IMR-90 (cell line): ENCODE data around the gene LRRC40. TPM values are rescaled to one million over a fixed set of nuclear protein-coding genes. Genes with fewer than 3 reads are reported as not detected.

Experiments
- ATAC-seq: fragments of 200-7000 bp; cut with Tn5 transposase; 2 replicates; pipeline ENCODE4 v1.9.1; 2020; ENCODE audit warnings: low read depth, mild to moderate bottlenecking, moderate library complexity
- BruUV-seq: library from RNA; stranded (reverse); fragments of 400-500 nt; replicated peaks from 2 replicates; lab custom pipeline; 2021; lab: Mats Ljungman, UMichigan
- CTCF ChIA-PET: fragments of 300-600 bp; formaldehyde crosslinking; extraction: SDS; loops from one replicate; lab custom pipeline; 2021; ENCODE audit warnings: antibody characterized with exemption; lab: Yijun Ruan, JAX
- POLR2A ChIA-PET: fragments of 300-600 bp; sonication (Branson Sonifier 250); formaldehyde crosslinking; loops from one replicate; lab custom pipeline; 2022; ENCODE audit warnings: antibody characterized with exemption; ENCODE audit not compliant: unreplicated experiment; lab: Charles Lee
- DNase-seq: peaks from one replicate; pipeline ENCODE4 v3.0.0; 2013
- H2AFZ ChIP-seq: replicated peaks from 2 replicates; pipeline ENCODE3; 2013; ENCODE audit warnings: low read length, mild to moderate bottlenecking; ENCODE audit not compliant: poor library complexity
- H2AK5ac ChIP-seq: 2 replicates; pipeline ENCODE4 v1.6.1; 2013; ENCODE audit warnings: low read depth, low read length, inconsistent platforms
- H2AK9ac ChIP-seq: replicated peaks from 2 replicates; pipeline ENCODE3; 2013; ENCODE audit warnings: mild to moderate bottlenecking, low read depth, low read length, moderate library complexity; ENCODE audit not compliant: poor library complexity
- H2BK120ac ChIP-seq: 2 replicates; pipeline ENCODE4 v1.6.1; 2013; ENCODE audit warnings: low read depth, low read length, inconsistent platforms
- H2BK15ac ChIP-seq: 3 replicates; pipeline ENCODE4 v1.6.1; 2013; ENCODE audit warnings: low read depth, low read length, inconsistent platforms
- H2BK20ac ChIP-seq: 2 replicates; pipeline ENCODE4 v1.6.1; 2013; ENCODE audit warnings: low read depth, mild to moderate bottlenecking, inconsistent platforms, low read length, moderate library complexity
- H2BK5ac ChIP-seq: 2 replicates; pipeline ENCODE4 v1.6.1; 2013; ENCODE audit warnings: mild to moderate bottlenecking, low read depth, low read length, inconsistent platforms; ENCODE audit not compliant: poor library complexity, severe bottlenecking
- H3K14ac ChIP-seq: replicated peaks from 2 replicates; pipeline ENCODE4 v1.6.1; 2013; ENCODE audit warnings: low read depth, low read length, inconsistent platforms
- H3K18ac ChIP-seq: 2 replicates; pipeline ENCODE4 v1.6.1; 2013; ENCODE audit warnings: low read depth, low read length, control low read depth
- H3K23ac ChIP-seq: 2 replicates; pipeline ENCODE4 v1.6.1; 2013; ENCODE audit warnings: low read depth, low read length, inconsistent platforms
- H3K27ac ChIP-seq: 2 replicates; pipeline ENCODE4 v1.5.1; 2013; ENCODE audit warnings: mild to moderate bottlenecking, control low read depth, low read length; ENCODE audit not compliant: insufficient read depth
- H3K27me3 ChIP-seq: 2 replicates; pipeline ENCODE4 v1.6.1; 2013; ENCODE audit warnings: low read length; ENCODE audit not compliant: control insufficient read depth, insufficient read depth
- H3K36me3 ChIP-seq: 2 replicates; pipeline ENCODE4 v1.6.1; 2013; ENCODE audit warnings: low read length, mixed read lengths; ENCODE audit not compliant: control insufficient read depth, insufficient read depth
- H3K4ac ChIP-seq: 2 replicates; pipeline ENCODE4 v1.6.1; 2013; ENCODE audit warnings: low read depth, low read length, inconsistent platforms
- H3K4me1 ChIP-seq: 2 replicates; pipeline ENCODE4 v1.6.1; 2013; ENCODE audit warnings: low read length, mixed read lengths; ENCODE audit not compliant: control insufficient read depth, insufficient read depth
- H3K4me2 ChIP-seq: 2 replicates; pipeline ENCODE4 v1.6.1; 2013; ENCODE audit warnings: low read depth, mild to moderate bottlenecking, control low read depth, low read length, moderate library complexity
- H3K4me3 ChIP-seq: 2 replicates; pipeline ENCODE4 v1.5.1; 2013; ENCODE audit warnings: low read depth, mild to moderate bottlenecking, control low read depth, low read length, moderate library complexity; ENCODE audit not compliant: insufficient read depth
- H3K56ac ChIP-seq: 2 replicates; pipeline ENCODE4 v1.6.1; 2013; ENCODE audit warnings: low read length, inconsistent platforms; ENCODE audit not compliant: insufficient read depth; ENCODE audit errors: extremely low read depth
- H3K79me1 ChIP-seq, 2 experiments: 2 replicates each; pipeline ENCODE4 v1.6.1; 2013; ENCODE audit warnings: low read length in 2 of 2, inconsistent platforms in 1 of 2, low read depth in 1 of 2
- H3K9ac ChIP-seq: 2 replicates; pipeline ENCODE4 v1.6.1; 2013; ENCODE audit warnings: low read depth, low read length, control low read depth
- H3K9me1 ChIP-seq: 2 replicates; pipeline ENCODE4 v1.6.1; 2013; ENCODE audit warnings: low read length, inconsistent platforms; ENCODE audit not compliant: insufficient read depth
- H3K9me3 ChIP-seq: 2 replicates; pipeline ENCODE4 v1.6.1; 2013; ENCODE audit warnings: low read length; ENCODE audit not compliant: control insufficient read depth, insufficient read depth
- H4K20me1 ChIP-seq: 2 replicates; pipeline ENCODE4 v1.6.1; 2013; ENCODE audit warnings: low read length, inconsistent platforms; ENCODE audit not compliant: insufficient read depth
- H4K5ac ChIP-seq: 2 replicates; pipeline ENCODE4 v1.6.1; 2013; ENCODE audit warnings: mild to moderate bottlenecking, low read depth, low read length, control low read depth
- H4K8ac ChIP-seq, 2 experiments: 2 replicates each; pipeline ENCODE4 v1.6.1; 2013; ENCODE audit warnings: low read depth in 2 of 2, low read length in 2 of 2, control low read depth in 1 of 2, inconsistent platforms in 1 of 2
- H4K91ac ChIP-seq: 2 replicates; pipeline ENCODE4 v1.6.1; 2013; ENCODE audit warnings: low read depth, low read length, inconsistent platforms; ENCODE audit not compliant: insufficient read depth
- BHLHE40 ChIP-seq: fragments of 150-350 bp; IDR thresholded peaks from 2 replicates; pipeline ENCODE4 v1.6.1; 2016; ENCODE audit warnings: mild to moderate bottlenecking, low read depth, low read length
- CEBPB ChIP-seq: IDR thresholded peaks from 2 replicates; pipeline ENCODE4 v1.6.1; 2012; ENCODE audit warnings: low read depth, low read length, improper control_type of control experiment
- FOS ChIP-seq: fragments of 150-350 bp; IDR thresholded peaks from 2 replicates; pipeline ENCODE4 v1.6.1; 2016; ENCODE audit warnings: low read depth, low read length
- RAD21 ChIP-seq: IDR thresholded peaks from 2 replicates; pipeline ENCODE4 v1.6.1; 2012; ENCODE audit warnings: low read length, improper control_type of control experiment
- dilution Hi-C: fragments of 300-500 bp; cut with HindIII; formaldehyde crosslinking; loops from one replicate; pipeline ENCODE4 v1.14.3; 2018; ENCODE audit warnings: low sequenced_read_pairs; ENCODE audit not compliant: unreplicated experiment
- in situ Hi-C: fragments of 300-500 bp; cut with MboI; formaldehyde crosslinking; loops from 3 replicates; pipeline ENCODE4 v1.14.3; 2019; ENCODE audit warnings: low sequenced_read_pairs, inconsistent platforms, mixed read lengths
- intact Hi-C: fragments of 100-400 bp; cut with micrococcal nuclease; formaldehyde crosslinking; loops from 2 replicates; pipeline ENCODE4 v1.10.0; 2022
- polyA plus RNA-seq, 3 experiments: library from polyadenylated mRNA; depleted of rRNA; stranded (reverse); fragments of >200 nt; gene quantifications; 2 replicates each; pipeline ENCODE4 v1.2.3, GENCODE V29; 2012; ENCODE audit warnings: low replicate concordance in 1 of 3
- total RNA-seq: library from RNA; depleted of rRNA; stranded (reverse); fragments of >200 nt; gene quantifications from 2 replicates; pipeline ENCODE4 v1.2.3, GENCODE V29; 2012
- TF ChIP-seq, protein P1 (sequence below): conservative IDR thresholded peaks from 2 replicates; pipeline ENCODE4 v1.5.1; 2012; ENCODE audit warnings: mild to moderate bottlenecking, low read depth, low read length, improper control_type of control experiment

Gene LRRC40
- total and polyA plus RNA-seq, 2 of the 4 experiments (the other 2 are of a cell fraction) = 11.1 to 17.4 TPM

- no peak; the same call in 1 of the 2 replicates for TF ChIP-seq BHLHE40
These were observed 36.1 kb downstream of the LRRC40 start (continued) for GRCh38 chr1:70169018-70169839.

- H3K18ac ChIP-seq = no peak overlapping the region
- H2BK20ac ChIP-seq = no peak overlapping the region
- no peak overlapping the region for H3K27ac ChIP-seq
- H2AK9ac ChIP-seq = no peak overlapping the region
- H3K4ac ChIP-seq = no peak overlapping the region
- POLR2A ChIA-PET = no interaction called here
- no peak overlapping the region for H3K14ac ChIP-seq
- no peak overlapping the region for H2AK5ac ChIP-seq
- no peak overlapping the region for H4K8ac ChIP-seq
- H3K4me2 ChIP-seq = no peak overlapping the region
- in situ Hi-C loops (no loop called here), dilution Hi-C loops (no loop called here), intact Hi-C loops (no loop called here)
- H4K20me1 ChIP-seq = no peaks in the 10 kb centered on the region
- peaks cover 3% of the 10 kb centered on the region; the same call in 1 of the 2 replicates for H3K36me3 ChIP-seq
- no peak overlapping the region for H3K56ac ChIP-seq
- ATAC-seq (no peak), DNase-seq (no peak)
- peaks cover 2% of the 10 kb centered on the region; the same call in 1 of the 2 replicates for H3K4me1 ChIP-seq
- no peak overlapping the region for H3K9ac ChIP-seq
- H2BK15ac ChIP-seq = no peak overlapping the region
- no TSS peak for BruUV-seq
- no peak overlapping the region for H2BK120ac ChIP-seq
- H2AFZ ChIP-seq = no peak overlapping the region
- H3K4me3 ChIP-seq = no peak overlapping the region
- no peak overlapping the region for H4K91ac ChIP-seq
- no peaks in the 10 kb centered on the region for H3K9me3 ChIP-seq
- no peak overlapping the region for H2BK5ac ChIP-seq
- H3K27me3 ChIP-seq = no peaks in the 10 kb centered on the region
- H4K5ac ChIP-seq = no peak overlapping the region
- CTCF ChIA-PET = no interaction called here
- H3K9me1 ChIP-seq = 0 out of 2 replicates have a peak, but pooled peaks cover 2% of the 10 kb centered on the region
- TF ChIP-seq BHLHE40 (no peak), FOS (no peak), CEBPB (no peak), RAD21 (no peak)
- TF ChIP-seq, protein P1, sequence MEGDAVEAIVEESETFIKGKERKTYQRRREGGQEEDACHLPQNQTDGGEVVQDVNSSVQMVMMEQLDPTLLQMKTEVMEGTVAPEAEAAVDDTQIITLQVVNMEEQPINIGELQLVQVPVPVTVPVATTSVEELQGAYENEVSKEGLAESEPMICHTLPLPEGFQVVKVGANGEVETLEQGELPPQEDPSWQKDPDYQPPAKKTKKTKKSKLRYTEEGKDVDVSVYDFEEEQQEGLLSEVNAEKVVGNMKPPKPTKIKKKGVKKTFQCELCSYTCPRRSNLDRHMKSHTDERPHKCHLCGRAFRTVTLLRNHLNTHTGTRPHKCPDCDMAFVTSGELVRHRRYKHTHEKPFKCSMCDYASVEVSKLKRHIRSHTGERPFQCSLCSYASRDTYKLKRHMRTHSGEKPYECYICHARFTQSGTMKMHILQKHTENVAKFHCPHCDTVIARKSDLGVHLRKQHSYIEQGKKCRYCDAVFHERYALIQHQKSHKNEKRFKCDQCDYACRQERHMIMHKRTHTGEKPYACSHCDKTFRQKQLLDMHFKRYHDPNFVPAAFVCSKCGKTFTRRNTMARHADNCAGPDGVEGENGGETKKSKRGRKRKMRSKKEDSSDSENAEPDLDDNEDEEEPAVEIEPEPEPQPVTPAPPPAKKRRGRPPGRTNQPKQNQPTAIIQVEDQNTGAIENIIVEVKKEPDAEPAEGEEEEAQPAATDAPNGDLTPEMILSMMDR = no peak
- peaks cover 5 to 9% of the 10 kb centered on the region in 2 experiments; a peak in 3 of 4 replicates for H3K79me1 ChIP-seq
- H3K23ac ChIP-seq = no peak overlapping the region
These were observed 37.1 kb downstream of the LRRC40 start for GRCh38 chr1:70168283-70168682.
